Ishikawa (cell line): ENCODE measurements around the gene ZSWIM2.

Source experiments
- CEBPB ChIP-seq: IDR thresholded peaks from 2 replicates; pipeline ENCODE4 v1.6.1; 2012
- CREB1 ChIP-seq: IDR thresholded peaks from 2 replicates; pipeline ENCODE4 v1.6.1; 2012; ENCODE audit warnings: low read depth
- EGR1 ChIP-seq: IDR thresholded peaks from 2 replicates; pipeline ENCODE4 v1.6.1; 2012
- EP300 ChIP-seq: IDR thresholded peaks from 2 replicates; pipeline ENCODE4 v1.6.1; 2012; ENCODE audit warnings: borderline replicate concordance
- FOXM1 ChIP-seq: IDR thresholded peaks from 2 replicates; pipeline ENCODE4 v1.6.1; 2012; ENCODE audit warnings: low read depth, borderline replicate concordance
- MAX ChIP-seq: IDR thresholded peaks from 2 replicates; pipeline ENCODE4 v1.6.1; 2012
- NFIC ChIP-seq: IDR thresholded peaks from 2 replicates; pipeline ENCODE4 v1.6.1; 2012
- RAD21 ChIP-seq: IDR thresholded peaks from 2 replicates; pipeline ENCODE4 v1.6.1; 2012; ENCODE audit warnings: low read depth
- TAF1 ChIP-seq: IDR thresholded peaks from 2 replicates; pipeline ENCODE4 v1.6.1; 2012; ENCODE audit warnings: low read depth, mild to moderate bottlenecking
- TCF12 ChIP-seq: IDR thresholded peaks from 2 replicates; pipeline ENCODE4 v1.6.1; 2012; ENCODE audit warnings: low read depth
- TEAD4 ChIP-seq: IDR thresholded peaks from 2 replicates; pipeline ENCODE4 v1.6.1; 2012
- YY1 ChIP-seq: IDR thresholded peaks from 2 replicates; pipeline ENCODE4 v1.6.1; 2012; ENCODE audit warnings: low read depth
- ZBTB7A ChIP-seq: IDR thresholded peaks from 2 replicates; pipeline ENCODE4 v1.6.1; 2012; ENCODE audit warnings: low read depth
- TF ChIP-seq, protein P1 (sequence below): IDR thresholded peaks from 2 replicates; pipeline ENCODE4 v1.6.1; 2012; ENCODE audit warnings: low read depth, mild to moderate bottlenecking
- TF ChIP-seq, protein P2 (sequence below): IDR thresholded peaks from 2 replicates; pipeline ENCODE4 v1.6.1; 2012

ZSWIM2 gene

DNA sequence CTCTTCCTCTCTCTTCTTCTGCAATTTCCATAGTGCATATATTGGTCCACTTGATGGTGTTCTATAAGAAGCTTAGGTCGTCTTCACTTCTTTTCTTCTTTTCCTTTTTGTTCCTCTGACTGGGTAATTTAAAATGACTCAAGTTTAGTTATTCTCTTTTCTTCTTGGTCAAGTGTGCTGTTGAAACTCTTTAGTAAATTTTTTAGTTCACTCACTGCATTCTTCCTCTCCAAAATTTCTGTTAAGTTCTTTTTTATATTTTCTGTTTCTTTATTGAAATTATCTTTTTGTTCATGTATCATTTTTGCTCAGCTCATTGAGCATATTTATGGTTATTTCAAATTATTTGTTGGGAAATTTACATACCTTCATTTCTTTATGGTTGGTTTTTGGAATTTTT, 32.7 kb upstream of the ZSWIM2 start:
- TF ChIP-seq RAD21 (no peak), NFIC (no peak), TEAD4 (no peak), EGR1 (no peak), TAF1 (no peak), YY1 (no peak)
- TF ChIP-seq, protein P1, sequence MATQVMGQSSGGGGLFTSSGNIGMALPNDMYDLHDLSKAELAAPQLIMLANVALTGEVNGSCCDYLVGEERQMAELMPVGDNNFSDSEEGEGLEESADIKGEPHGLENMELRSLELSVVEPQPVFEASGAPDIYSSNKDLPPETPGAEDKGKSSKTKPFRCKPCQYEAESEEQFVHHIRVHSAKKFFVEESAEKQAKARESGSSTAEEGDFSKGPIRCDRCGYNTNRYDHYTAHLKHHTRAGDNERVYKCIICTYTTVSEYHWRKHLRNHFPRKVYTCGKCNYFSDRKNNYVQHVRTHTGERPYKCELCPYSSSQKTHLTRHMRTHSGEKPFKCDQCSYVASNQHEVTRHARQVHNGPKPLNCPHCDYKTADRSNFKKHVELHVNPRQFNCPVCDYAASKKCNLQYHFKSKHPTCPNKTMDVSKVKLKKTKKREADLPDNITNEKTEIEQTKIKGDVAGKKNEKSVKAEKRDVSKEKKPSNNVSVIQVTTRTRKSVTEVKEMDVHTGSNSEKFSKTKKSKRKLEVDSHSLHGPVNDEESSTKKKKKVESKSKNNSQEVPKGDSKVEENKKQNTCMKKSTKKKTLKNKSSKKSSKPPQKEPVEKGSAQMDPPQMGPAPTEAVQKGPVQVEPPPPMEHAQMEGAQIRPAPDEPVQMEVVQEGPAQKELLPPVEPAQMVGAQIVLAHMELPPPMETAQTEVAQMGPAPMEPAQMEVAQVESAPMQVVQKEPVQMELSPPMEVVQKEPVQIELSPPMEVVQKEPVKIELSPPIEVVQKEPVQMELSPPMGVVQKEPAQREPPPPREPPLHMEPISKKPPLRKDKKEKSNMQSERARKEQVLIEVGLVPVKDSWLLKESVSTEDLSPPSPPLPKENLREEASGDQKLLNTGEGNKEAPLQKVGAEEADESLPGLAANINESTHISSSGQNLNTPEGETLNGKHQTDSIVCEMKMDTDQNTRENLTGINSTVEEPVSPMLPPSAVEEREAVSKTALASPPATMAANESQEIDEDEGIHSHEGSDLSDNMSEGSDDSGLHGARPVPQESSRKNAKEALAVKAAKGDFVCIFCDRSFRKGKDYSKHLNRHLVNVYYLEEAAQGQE = no peak

DNA sequence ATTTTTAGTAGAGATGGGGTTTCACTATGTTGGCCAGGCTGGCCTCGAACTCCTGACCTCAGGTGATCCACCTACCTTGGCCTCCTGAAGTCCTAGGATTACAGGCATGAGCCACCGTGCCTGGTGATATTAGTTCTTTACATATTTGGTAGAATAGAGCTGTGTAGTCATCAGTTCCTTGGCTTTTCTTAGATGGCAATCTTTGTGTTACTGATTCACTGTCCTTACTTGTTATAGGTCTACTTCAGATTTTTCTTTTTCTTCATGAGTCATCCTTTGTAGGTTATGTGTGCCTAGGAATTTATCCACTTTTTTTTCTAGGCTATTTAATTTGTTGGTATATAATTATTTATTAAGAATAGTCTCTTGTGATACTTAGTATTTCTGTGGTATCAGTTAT, 30.3 kb upstream of the ZSWIM2 start:
- TF ChIP-seq TCF12 (no peak), CREB1 (no peak), RAD21 (no peak), NFIC (no peak)
- TF ChIP-seq, protein P1 = no peak

DNA sequence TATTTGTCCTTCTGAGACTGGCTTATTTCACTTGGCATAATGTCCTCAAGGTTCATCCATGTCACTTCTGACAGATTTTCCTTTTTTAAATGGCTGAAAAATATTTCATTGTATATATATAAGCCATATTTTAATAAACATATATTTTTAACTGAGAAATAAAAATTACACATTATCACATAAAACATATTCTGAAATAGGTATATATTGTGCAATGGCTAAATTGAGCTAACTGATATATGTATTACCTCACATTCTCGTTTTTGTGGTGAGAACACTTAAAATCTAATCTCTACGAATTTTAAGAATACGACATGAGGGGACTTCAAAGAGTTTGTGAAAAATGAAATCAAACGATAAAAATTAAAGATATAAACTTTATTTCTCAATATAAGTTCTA, 25.7 kb upstream of the ZSWIM2 start:
- TF ChIP-seq EGR1 = no peak
- no peak for TF ChIP-seq FOXM1

- TF ChIP-seq TCF12 (no peak), EP300 (no peak), ZBTB7A (no peak), CEBPB (no peak), NFIC (no peak), YY1 (no peak), RAD21 (no peak), MAX (no peak), CREB1 (no peak), EGR1 (no peak)
- TF ChIP-seq, protein P2, sequence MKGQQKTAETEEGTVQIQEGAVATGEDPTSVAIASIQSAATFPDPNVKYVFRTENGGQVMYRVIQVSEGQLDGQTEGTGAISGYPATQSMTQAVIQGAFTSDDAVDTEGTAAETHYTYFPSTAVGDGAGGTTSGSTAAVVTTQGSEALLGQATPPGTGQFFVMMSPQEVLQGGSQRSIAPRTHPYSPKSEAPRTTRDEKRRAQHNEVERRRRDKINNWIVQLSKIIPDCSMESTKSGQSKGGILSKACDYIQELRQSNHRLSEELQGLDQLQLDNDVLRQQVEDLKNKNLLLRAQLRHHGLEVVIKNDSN = no peak
- TF ChIP-seq, protein P1 = no peak
Measured at GRCh38 chr2:186871881-186872280, 22.9 kb upstream of the ZSWIM2 start.

GRCh38 chr2:186868344-186868743, 19.4 kb upstream of the ZSWIM2 start:
- TF ChIP-seq ZBTB7A (no peak), TAF1 (no peak), YY1 (no peak), TEAD4 (no peak), CREB1 (no peak), RAD21 (no peak), NFIC (no peak), CEBPB (no peak), EGR1 (no peak), FOXM1 (no peak)
- TF ChIP-seq, protein P1 = no peak
